ENCODE measurements around the gene EDAR. TPM values are rescaled to one million over a fixed set of nuclear protein-coding genes. Genes with fewer than 3 reads are reported as not detected.

EDAR gene
- total and polyA plus RNA-seq, 2 of the 8 experiments (the other 6 are each of a cell fraction or from before 2014, with no cell fraction given): not detected

GRCh38 chr2:108928660-108929377 lies 60.2 kb downstream of the EDAR start (continued):
- no peak for TF ChIP-seq CHD7 (IDR thresholded peaks at IDR 0.05; ENCODE audit: insufficient replicate concordance, low read length)
- no peak for TF ChIP-seq SIN3A (conservative IDR thresholded peaks at IDR 0.05 in 1 of 2, IDR thresholded peaks at IDR 0.05 in 1 of 2; ENCODE audit: low read depth in 1 of 2, low read length in 2 of 2)

Data from H1 (cell line).